PFSK-1 (cell line): ENCODE data around the gene OTP.

ENCODE experiments used
- FOXP2 ChIP-seq: optimal IDR thresholded peaks from 2 replicates; pipeline ENCODE3; 2011; ENCODE audit warnings: borderline replicate concordance, control low read depth, inconsistent platforms; ENCODE audit not compliant: insufficient read depth; ENCODE audit errors: extremely low read length, extremely low read depth
- POLR2AphosphoS5 ChIP-seq: IDR thresholded peaks from 2 replicates; pipeline ENCODE4 v1.6.1; 2012; ENCODE audit warnings: low read depth, mild to moderate bottlenecking, control low read depth, low read length, moderate library complexity
- SIN3A ChIP-seq: IDR thresholded peaks from 2 replicates; pipeline ENCODE4 v1.6.1; 2012; ENCODE audit warnings: mild to moderate bottlenecking, low read length, moderate library complexity, borderline replicate concordance; ENCODE audit not compliant: insufficient read depth
- TAF1 ChIP-seq: IDR thresholded peaks from 2 replicates; pipeline ENCODE4 v1.6.1; 2012; ENCODE audit warnings: low read length, control low read depth, borderline replicate concordance; ENCODE audit not compliant: insufficient read depth
- TF ChIP-seq, protein P1 (sequence below), 2 experiments: IDR thresholded peaks; 2 replicates each; pipeline versions ENCODE4 v1.6.1 to v1.8.0; 2011 to 2012; ENCODE audit warnings: low read depth in 2 of 2, low read length in 2 of 2, control low read depth in 1 of 2, inconsistent platforms in 1 of 2, mild to moderate bottlenecking in 1 of 2, moderate library complexity in 1 of 2; ENCODE audit not compliant: insufficient read depth in 1 of 2

OTP gene

DNA sequence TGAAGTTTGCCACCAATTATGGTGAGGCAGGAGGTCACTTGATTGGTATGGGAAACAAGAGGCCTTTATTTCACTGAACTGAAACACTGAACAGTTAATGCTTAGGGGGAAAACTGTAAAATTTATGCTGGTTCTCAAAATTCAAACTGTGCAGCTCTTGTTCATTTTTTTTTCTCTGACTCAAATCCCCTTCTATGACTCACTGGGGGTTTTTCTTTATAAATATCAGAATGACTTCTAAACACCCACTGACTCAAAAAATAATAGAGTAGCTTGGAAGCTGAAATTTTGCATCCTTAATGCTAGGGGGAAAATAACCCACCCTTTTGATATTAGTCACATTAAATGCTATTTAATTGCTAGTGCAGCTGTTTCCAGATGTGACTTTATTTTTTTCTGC is 24.1 kb upstream of the OTP start:
- TF ChIP-seq TAF1 (no peak), FOXP2 (no peak)
- TF ChIP-seq, protein P1, sequence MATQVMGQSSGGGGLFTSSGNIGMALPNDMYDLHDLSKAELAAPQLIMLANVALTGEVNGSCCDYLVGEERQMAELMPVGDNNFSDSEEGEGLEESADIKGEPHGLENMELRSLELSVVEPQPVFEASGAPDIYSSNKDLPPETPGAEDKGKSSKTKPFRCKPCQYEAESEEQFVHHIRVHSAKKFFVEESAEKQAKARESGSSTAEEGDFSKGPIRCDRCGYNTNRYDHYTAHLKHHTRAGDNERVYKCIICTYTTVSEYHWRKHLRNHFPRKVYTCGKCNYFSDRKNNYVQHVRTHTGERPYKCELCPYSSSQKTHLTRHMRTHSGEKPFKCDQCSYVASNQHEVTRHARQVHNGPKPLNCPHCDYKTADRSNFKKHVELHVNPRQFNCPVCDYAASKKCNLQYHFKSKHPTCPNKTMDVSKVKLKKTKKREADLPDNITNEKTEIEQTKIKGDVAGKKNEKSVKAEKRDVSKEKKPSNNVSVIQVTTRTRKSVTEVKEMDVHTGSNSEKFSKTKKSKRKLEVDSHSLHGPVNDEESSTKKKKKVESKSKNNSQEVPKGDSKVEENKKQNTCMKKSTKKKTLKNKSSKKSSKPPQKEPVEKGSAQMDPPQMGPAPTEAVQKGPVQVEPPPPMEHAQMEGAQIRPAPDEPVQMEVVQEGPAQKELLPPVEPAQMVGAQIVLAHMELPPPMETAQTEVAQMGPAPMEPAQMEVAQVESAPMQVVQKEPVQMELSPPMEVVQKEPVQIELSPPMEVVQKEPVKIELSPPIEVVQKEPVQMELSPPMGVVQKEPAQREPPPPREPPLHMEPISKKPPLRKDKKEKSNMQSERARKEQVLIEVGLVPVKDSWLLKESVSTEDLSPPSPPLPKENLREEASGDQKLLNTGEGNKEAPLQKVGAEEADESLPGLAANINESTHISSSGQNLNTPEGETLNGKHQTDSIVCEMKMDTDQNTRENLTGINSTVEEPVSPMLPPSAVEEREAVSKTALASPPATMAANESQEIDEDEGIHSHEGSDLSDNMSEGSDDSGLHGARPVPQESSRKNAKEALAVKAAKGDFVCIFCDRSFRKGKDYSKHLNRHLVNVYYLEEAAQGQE (IDR thresholded peaks at IDR 0.05; ENCODE audit: insufficient read depth in 1 of 2, low read depth in 2 of 2, low read length in 2 of 2): no peak

DNA sequence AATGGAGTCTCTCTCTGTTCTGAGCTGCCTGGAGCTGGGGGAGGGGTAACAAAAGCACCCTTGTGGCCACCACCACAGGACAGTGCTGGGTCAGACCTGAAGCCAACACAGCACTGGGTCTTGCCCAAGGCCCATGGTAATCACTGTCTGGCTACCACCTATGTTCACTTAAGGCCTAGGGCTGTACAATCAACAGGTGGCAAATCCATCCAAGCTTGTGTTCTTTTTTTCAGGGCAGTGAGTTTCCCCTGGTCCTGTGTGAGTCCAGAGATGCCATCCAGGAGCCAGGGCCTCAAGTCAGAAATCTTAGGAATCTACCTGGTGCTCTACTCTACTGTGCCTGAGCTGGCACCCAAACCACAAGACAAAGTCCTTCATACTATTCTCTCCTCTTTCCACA is 20.1 kb upstream of the OTP start:
- no peak for TF ChIP-seq SIN3A
- TF ChIP-seq, protein P1 (IDR thresholded peaks at IDR 0.05; ENCODE audit: insufficient read depth in 1 of 2, low read depth in 2 of 2, low read length in 2 of 2): no peak
- TF ChIP-seq TAF1: no peak
- no peak for TF ChIP-seq FOXP2
- no peak for TF ChIP-seq POLR2AphosphoS5

DNA sequence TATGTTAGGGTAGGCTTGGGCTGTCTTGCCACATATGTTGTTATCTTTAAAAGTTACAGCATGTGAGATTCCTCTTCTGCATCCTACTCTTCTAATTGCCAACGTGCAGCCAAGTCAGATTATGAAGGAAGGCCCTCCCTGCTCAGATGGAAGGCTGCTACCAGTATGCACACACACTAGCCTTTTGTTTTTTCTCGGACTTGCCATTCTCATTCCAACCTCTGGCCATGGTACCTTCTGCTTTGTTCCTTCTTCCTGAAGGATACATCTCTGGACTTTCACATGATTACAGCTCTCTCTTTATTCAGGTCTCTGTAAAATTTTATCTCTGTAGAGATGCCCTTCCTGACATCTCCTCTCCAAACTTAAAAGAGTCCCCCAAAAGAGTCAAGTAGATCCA is 12.8 kb upstream of the OTP start:
- no peak for TF ChIP-seq TAF1
- TF ChIP-seq, protein P1 (IDR thresholded peaks at IDR 0.05; ENCODE audit: insufficient read depth in 1 of 2, low read depth in 2 of 2, low read length in 2 of 2): 0 out of 4 replicates have a peak, but pooled peaks of 1 of the 2 experiments have one; percentile 27

DNA sequence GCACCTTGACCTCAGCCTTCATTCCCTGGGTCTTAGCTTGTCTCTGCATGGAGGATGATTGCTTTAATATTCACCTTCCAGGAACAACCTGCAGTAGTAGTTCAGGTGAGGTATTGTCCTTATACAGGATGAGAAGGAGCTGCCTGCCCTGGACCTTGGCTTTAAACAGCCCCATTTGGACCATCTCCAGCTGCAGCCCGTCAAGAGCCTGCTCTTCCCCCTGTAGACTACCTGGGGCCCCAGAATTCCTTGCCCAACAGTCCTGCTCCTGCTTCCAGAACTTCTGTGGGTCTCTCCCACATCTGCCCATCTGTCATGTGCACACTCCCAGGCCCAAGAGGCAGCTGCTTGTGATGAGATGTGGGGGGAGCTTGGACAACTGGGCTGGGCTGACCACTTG is 12.2 kb upstream of the OTP start:
- no peak for TF ChIP-seq SIN3A
- TF ChIP-seq TAF1: no peak
- TF ChIP-seq FOXP2: no peak
- TF ChIP-seq POLR2AphosphoS5: no peak
- TF ChIP-seq, protein P1 (IDR thresholded peaks at IDR 0.05; ENCODE audit: insufficient read depth in 1 of 2, low read depth in 2 of 2, low read length in 2 of 2): no peak

DNA sequence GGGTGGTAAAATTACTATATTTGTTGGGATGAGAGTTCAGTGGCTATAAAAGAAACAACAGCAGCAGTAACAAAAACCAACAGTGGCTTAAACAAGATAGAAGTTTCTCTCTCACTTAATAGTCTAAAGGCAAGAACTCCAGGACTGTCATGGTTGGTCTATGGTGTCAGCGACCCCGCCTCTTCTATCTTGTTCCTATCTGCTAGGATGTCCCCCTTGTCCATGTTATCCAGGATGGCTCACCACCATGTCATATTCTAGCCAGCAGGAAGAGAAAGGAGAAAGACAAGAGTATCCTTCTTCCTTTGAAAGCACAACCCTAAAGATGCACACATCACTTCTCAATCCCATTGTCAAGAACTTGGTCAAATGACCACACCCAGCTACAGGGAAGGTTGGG is 11.3 kb upstream of the OTP start:
- TF ChIP-seq TAF1: no peak
- no peak for TF ChIP-seq SIN3A
- TF ChIP-seq FOXP2: no peak
- no peak for TF ChIP-seq POLR2AphosphoS5
- TF ChIP-seq, protein P1 (IDR thresholded peaks at IDR 0.05; ENCODE audit: insufficient read depth in 1 of 2, low read depth in 2 of 2, low read length in 2 of 2): no peak
